HEK293 (cell line): ENCODE results near the gene ANKH.

Experiments
- CTCF ChIP-seq: fragments of 450-650 bp; formaldehyde crosslinking; IDR thresholded peaks from 2 replicates; pipeline ENCODE4 v1.5.1; 2016; ENCODE audit warnings: missing biosample characterization, missing genetic modification characterization
- HOXA7 ChIP-seq: sonication (generic); formaldehyde crosslinking; IDR thresholded peaks from 2 replicates; pipeline ENCODE4 v1.8.1; 2022; ENCODE audit warnings: missing genetic modification reagents, borderline replicate concordance
- ZNF24 ChIP-seq: fragments of 450-650 bp; formaldehyde crosslinking; IDR thresholded peaks from 2 replicates; pipeline ENCODE4 v1.5.1; 2016; ENCODE audit warnings: missing biosample characterization, missing genetic modification characterization
- ZNF362 ChIP-seq: fragments of 450-650 bp; formaldehyde crosslinking; IDR thresholded peaks from 2 replicates; pipeline ENCODE4 v1.5.1; 2016; ENCODE audit warnings: missing biosample characterization, missing genetic modification characterization
- ZNF423 ChIP-seq: fragments of 450-650 bp; formaldehyde crosslinking; IDR thresholded peaks from 2 replicates; pipeline ENCODE4 v1.5.1; 2016; ENCODE audit warnings: missing biosample characterization, missing genetic modification characterization
- ZNF510 ChIP-seq: fragments of 450-650 bp; formaldehyde crosslinking; IDR thresholded peaks from 2 replicates; pipeline ENCODE4 v1.5.1; 2018; ENCODE audit warnings: mild to moderate bottlenecking, missing genetic modification characterization, missing biosample characterization; ENCODE audit not compliant: insufficient replicate concordance

- TF ChIP-seq ZNF24 (tag by site-specific recombination) (no peak), ZNF510 (tag by site-specific recombination) (no peak), ZNF362 (no peak), HOXA7 (CRISPR knock-in tag) (no peak), ZNF423 (tag by site-specific recombination) (no peak), CTCF (no peak)
These were observed 151.2 kb downstream of the ANKH start for GRCh38 chr5:14720236-14720923.
